ENCODE data around the gene PHLDB3.
"Not testable (repeated sequence)": the region's sequence is repeated elsewhere in the genome, so short reads cannot be mapped to it uniquely, and the experiment has no call there.

PHLDB3 gene

DNA sequence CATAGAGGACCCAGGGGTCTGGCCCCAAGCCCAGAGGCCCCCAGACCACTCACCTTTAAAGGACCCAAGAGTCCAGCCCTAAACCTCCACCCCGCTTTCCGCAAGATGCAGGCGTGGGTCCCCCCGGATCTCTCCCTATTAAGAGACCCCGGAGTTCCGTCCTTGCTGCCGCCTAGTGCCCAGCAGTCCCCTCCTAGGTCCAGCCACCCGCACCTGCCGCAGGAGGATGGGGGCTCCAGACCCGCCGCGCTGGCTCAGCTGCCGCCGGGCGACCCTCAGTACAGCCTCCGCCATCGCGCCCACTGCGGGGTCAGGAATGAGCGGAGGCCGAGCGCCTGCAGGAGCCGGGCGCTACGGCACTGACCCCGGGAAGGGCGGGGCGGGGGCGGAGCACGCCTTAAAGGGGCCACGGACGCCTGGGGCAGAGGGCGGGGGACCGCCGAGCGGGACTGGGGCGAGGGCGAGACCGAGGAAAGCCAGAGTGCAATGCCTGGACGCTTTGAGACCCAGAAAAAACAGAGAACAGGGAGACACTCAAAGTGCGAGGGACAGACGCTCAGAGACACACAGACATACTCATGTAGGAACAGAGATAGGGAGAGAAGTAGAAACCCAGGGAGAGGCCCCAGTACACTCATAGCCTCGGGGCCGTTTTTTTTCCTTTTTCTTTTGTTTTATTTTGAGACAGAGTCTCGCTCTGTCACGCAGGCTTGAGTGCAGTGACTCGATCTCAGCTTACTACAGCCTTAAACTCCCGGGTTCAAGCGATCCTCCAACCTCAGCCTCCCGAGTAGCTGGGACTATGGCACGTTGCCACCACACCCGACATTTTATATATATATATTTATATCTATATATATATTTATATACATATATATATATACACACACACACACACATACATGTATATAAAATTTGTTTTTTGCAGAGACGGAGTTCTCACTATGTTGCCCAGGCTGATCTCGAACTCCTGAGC is 22.6 kb upstream of the PHLDB3 start, which contains the start of gene ETHE1:
Gene ETHE1 (minus strand): TSS at position 318 of the 976 bp plus-strand sequence. CDS start 24 bp downstream, at position 294.
- H3K4me1 ChIP-seq (ENCODE audit: control insufficient read depth in 1 of 2, insufficient read depth in 1 of 2, low read depth in 1 of 2, low read length in 1 of 2), result peaks cover 30 to 32% of the 10 kb centered on the region in 2 experiments
- peak within 1 kb of the TSS; percentile 65 for H3K27ac ChIP-seq

DNA sequence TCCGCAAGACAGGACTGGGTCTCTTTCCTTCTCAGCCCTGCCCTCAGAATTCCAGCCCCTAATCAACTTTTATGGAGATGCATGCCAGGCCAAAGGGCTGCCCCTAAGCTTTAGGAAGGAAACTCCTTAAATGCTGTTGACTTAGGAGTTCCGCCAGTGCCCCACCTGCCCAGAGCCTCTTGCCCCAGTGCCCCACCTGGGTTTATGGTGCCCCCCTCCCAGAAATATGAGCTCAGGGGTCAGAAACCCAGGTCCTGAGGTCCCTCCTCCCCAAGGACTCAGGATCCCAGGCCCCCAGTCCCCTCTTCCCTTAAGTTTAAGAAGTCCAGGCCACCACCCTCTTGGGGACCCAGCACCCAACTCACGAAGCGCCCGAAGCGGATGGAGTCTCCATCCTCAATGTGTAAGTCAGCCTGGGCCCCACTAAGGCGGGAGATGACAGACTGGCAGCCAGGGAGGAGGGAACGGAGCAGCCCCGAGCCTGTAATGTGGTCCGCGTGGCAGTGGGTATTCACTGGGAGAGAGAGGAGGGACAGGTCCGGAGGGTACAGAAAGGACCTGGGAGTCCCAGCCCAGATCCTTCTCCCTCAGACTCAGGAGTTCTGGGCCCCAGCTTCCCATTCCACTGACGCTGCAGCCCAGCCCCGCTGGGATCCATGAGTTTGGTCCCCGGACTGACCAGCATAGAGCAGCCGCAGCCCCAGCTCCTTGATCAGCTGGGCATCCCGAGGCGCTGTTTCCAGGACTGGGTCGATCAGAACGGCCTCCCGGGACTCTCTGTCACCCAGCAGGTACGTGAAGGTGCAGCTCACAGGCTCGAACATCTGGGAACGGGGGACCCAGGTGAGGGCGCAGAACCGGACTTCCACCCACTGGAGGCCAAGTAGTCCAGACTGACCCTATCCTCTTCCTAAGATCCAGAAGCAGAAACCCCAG is 21.6 kb upstream of the PHLDB3 start:
- Histone ChIP-seq H3K36me3 (no peaks in the 10 kb centered on the region), H3K4me3 (ENCODE audit: low read depth in 1 of 2, low read length in 1 of 2) (peak overlapping the region; percentile 76 to 86), H3K4me1 (ENCODE audit: control insufficient read depth in 1 of 2, insufficient read depth in 1 of 2, low read depth in 1 of 2, low read length in 1 of 2) (peaks cover 29 to 34% of the 10 kb centered on the region in 2 experiments), H3K9me3 (no peaks in the 10 kb centered on the region), H3K27me3 (no peaks in the 10 kb centered on the region), H3K27ac (peak overlapping the region; percentile 65)
- TF ChIP-seq CTCF (IDR thresholded peaks at IDR 0.05), result no peak

More for the DNA sequence above, 22.6 kb upstream of the PHLDB3 start, which contains the start of gene ETHE1:
- no peaks in the 10 kb centered on the region for H3K27me3 ChIP-seq
- no peaks in the 10 kb centered on the region for H3K36me3 ChIP-seq
- TF ChIP-seq CTCF (IDR thresholded peaks at IDR 0.05), result no peak
- H3K4me3 ChIP-seq (ENCODE audit: low read depth in 1 of 2, low read length in 1 of 2), result peak within 1 kb of the TSS; percentile 76 to 86
- H3K9me3 ChIP-seq, result no peaks in the 10 kb centered on the region

GRCh38 chr19:43524922-43525835 is 20.6 kb upstream of the PHLDB3 start:
- Histone ChIP-seq H3K4me3 (ENCODE audit: low read depth in 1 of 2, low read length in 1 of 2) (peak overlapping the region; percentile 76 to 86), H3K36me3 (no peaks in the 10 kb centered on the region), H3K4me1 (ENCODE audit: control insufficient read depth in 1 of 2, insufficient read depth in 1 of 2, low read depth in 1 of 2, low read length in 1 of 2) (peaks cover 37 to 44% of the 10 kb centered on the region in 2 experiments), H3K27me3 (no peaks in the 10 kb centered on the region), H3K27ac (peak overlapping the region; percentile 65), H3K9me3 (no peaks in the 10 kb centered on the region)
- TF ChIP-seq CTCF (IDR thresholded peaks at IDR 0.05), result no peak

GRCh38 chr19:43523696-43524095 is 19.1 kb upstream of the PHLDB3 start:
- H3K4me3 ChIP-seq (ENCODE audit: low read depth in 1 of 2, low read length in 1 of 2); H3K27me3 ChIP-seq; H3K9me3 ChIP-seq; H3K27ac ChIP-seq; H3K36me3 ChIP-seq: not testable (repeated sequence)
- H3K4me1 ChIP-seq (ENCODE audit: control insufficient read depth in 1 of 2, insufficient read depth in 1 of 2, low read depth in 1 of 2, low read length in 1 of 2), result peaks cover 45 to 56% of the 10 kb centered on the region in 2 experiments

GRCh38 chr19:43522929-43523328 is 18.4 kb upstream of the PHLDB3 start:
- H3K9me3 ChIP-seq, result no peaks in the 10 kb centered on the region
- peaks cover 47 to 56% of the 10 kb centered on the region in 2 experiments for H3K4me1 ChIP-seq (ENCODE audit: control insufficient read depth in 1 of 2, insufficient read depth in 1 of 2, low read depth in 1 of 2, low read length in 1 of 2)
- H3K36me3 ChIP-seq, result no peaks in the 10 kb centered on the region
- H3K27me3 ChIP-seq, result no peaks in the 10 kb centered on the region
- no peak overlapping the region for H3K27ac ChIP-seq
- H3K4me3 ChIP-seq (ENCODE audit: low read depth in 1 of 2, low read length in 1 of 2), result no peak overlapping the region
- TF ChIP-seq CTCF (IDR thresholded peaks at IDR 0.05), result no peak
